ENCODE results near the gene RALGAPA2. TPM values are rescaled to one million over a fixed set of nuclear protein-coding genes. Genes with fewer than 3 reads are reported as not detected.
"Not testable (repeated sequence)": the region's sequence is repeated elsewhere in the genome, so short reads cannot be mapped to it uniquely, and the experiment has no call there.

Gene RALGAPA2
- total and polyA plus RNA-seq, 8 donors: 34.5 to 79.8 (median 43.1) TPM

DNA sequence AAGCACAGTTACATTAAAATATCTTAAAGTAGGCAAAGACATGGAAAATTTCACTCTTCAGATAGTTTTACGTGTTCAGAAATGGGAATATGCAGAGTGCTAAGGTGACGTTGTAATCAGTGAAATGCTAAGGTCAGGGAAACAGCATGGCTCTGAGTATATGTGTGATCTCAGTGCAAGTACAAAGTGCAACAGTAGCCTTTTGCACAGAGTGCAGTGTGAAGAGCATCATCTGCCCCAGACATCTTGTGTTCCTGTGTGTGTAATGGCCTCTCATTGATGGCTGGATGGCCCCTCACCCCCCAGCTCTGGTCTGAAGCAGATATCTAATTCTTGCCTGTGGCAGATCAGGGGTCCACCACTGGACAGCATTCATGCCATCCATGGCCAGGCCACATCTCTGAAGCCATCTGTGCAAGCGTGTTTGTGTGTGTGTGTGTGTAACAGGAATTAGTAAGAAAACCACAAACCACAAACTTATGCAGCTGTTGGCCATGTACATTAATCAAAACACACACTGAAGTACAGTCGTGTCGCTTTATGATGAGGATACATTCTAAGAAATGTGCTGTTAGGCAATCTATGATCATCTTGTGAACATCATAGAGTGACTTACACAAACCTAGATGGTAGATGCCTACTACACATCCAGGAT, 165.1 kb downstream of the RALGAPA2 start:
- H3K9me3 ChIP-seq: no peaks in the 10 kb centered on the region
- peaks cover 0 to 36% of the 10 kb centered on the region in 2 donors for H3K36me3 ChIP-seq
- no peak overlapping the region for H3K27ac ChIP-seq
- TF ChIP-seq, protein P1, sequence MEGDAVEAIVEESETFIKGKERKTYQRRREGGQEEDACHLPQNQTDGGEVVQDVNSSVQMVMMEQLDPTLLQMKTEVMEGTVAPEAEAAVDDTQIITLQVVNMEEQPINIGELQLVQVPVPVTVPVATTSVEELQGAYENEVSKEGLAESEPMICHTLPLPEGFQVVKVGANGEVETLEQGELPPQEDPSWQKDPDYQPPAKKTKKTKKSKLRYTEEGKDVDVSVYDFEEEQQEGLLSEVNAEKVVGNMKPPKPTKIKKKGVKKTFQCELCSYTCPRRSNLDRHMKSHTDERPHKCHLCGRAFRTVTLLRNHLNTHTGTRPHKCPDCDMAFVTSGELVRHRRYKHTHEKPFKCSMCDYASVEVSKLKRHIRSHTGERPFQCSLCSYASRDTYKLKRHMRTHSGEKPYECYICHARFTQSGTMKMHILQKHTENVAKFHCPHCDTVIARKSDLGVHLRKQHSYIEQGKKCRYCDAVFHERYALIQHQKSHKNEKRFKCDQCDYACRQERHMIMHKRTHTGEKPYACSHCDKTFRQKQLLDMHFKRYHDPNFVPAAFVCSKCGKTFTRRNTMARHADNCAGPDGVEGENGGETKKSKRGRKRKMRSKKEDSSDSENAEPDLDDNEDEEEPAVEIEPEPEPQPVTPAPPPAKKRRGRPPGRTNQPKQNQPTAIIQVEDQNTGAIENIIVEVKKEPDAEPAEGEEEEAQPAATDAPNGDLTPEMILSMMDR (IDR thresholded peaks at IDR 0.05): no peak
- intact Hi-C loops (cut with DNase I): no loop called here
- H3K4me3 ChIP-seq: no peak overlapping the region
- ATAC-seq (no peak), DNase-seq (no peak)
- H3K4me1 ChIP-seq: no peaks in the 10 kb centered on the region
- no peaks in the 10 kb centered on the region for H3K27me3 ChIP-seq

DNA sequence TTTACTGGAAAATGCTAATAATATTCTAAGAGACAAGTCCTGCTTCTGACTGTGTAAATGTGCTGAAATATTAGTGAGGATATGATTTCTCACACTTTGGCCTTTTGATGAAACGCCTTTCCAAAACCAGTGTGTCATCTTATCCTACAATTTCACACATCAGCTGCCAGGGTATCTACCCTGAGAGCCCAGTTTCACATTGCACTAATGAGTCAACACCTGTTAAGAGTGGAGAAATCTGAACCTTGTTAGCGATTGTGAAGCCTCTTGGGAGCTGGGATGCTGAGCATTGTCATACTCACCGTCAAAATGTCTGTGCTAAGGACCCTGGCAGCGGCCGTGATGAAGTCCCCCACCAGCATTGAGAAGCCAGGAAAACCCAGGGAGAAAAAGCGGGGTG, 166.0 kb downstream of the RALGAPA2 start:
- no peak for DNase-seq
- H3K4me1 ChIP-seq: no peaks in the 10 kb centered on the region
- H3K36me3 ChIP-seq: peaks cover 0 to 39% of the 10 kb centered on the region in 2 donors
- no peaks in the 10 kb centered on the region for H3K27me3 ChIP-seq
- TF ChIP-seq, protein P1 (IDR thresholded peaks at IDR 0.05): no peak
- H3K4me3 ChIP-seq: no peak overlapping the region
- no peak overlapping the region for H3K27ac ChIP-seq
- intact Hi-C loops (cut with DNase I): no loop called here
- no peak for ATAC-seq
- no peaks in the 10 kb centered on the region for H3K9me3 ChIP-seq

DNA sequence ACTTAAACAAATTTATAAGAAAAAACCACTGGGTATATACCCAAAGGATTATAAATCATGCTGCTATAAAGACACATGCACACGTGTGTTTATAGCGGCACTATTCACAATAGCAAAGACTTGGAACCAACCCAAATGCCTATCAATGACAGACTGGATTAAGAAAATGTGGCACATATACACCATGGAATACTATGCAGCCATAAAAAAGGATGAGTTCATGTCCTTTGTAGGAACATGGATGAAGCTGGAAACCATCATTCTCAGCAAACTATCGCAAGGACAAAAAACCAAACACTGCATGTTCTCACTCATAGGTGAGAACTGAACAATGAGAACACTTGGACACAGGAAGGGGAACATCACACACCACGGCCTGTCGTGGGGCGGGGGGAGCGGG, 169.1 kb downstream of the RALGAPA2 start:
- H3K4me1 ChIP-seq; intact Hi-C loops (cut with DNase I); H3K4me3 ChIP-seq; DNase-seq; H3K27ac ChIP-seq; ATAC-seq; H3K27me3 ChIP-seq; H3K9me3 ChIP-seq: not testable (repeated sequence)
- peaks cover 0 to 53% of the 10 kb centered on the region in 2 donors for H3K36me3 ChIP-seq

DNA sequence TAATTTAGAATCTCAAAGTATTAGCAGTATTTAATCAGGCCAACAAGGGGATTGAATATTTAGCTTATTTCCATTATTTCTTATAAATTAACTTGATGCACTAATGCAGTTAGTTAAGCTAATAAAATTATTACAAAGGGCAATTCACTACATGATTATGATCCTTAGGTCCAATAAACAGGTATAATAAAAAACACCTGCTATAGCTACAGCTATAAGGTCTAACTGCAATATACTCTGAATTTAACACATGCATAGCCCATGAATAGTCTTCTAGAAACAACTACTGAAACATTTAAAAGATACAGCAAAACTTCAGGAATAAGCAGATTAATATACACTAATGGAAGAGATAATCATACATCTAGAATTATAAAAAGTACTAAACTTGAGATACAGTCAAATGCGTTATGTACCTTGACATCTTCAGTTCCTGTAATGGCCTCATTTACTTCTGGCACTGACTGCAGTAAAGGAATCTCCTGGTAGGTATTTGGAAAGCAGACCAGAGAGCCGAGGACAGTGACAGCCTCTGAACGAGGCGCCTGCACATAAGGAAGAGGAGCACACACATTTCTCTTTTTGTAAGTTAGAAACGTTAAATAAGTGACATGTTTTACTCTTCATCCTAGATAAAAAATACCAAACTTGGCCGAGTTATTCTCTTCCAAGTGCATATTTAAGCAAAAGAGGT, 176.1 kb downstream of the RALGAPA2 start:
- intact Hi-C loops (cut with DNase I): no loop called here
- Histone ChIP-seq H3K27me3 (no peaks in the 10 kb centered on the region), H3K27ac (no peak overlapping the region), H3K4me3 (no peak overlapping the region), H3K36me3 (peaks cover 0 to 49% of the 10 kb centered on the region in 2 donors), H3K9me3 (no peaks in the 10 kb centered on the region), H3K4me1 (no peaks in the 10 kb centered on the region)
- ATAC-seq (no peak), DNase-seq (no peak)
- TF ChIP-seq, protein P1 (IDR thresholded peaks at IDR 0.05): no peak

DNA sequence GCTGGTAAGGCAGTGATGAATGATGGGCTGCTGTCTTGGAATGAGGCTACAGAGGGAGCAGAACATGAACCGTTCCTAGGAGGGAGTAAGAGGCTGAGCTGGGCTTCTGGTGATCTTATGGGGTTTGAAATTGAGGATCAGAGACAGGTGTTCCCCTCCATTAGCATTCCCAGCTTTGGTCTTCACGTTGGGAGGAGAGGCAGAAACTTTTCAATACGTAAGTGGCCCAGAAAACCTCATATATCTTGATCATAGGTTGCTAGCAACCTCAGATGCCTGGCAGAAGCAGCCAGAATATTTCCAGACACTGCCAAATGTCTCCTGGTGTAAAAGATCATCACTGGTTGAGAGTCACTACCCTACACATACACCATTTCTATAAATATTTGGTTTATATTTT, 177.4 kb downstream of the RALGAPA2 start:
- intact Hi-C loops (cut with DNase I): no loop called here
- Histone ChIP-seq H3K27me3 (no peaks in the 10 kb centered on the region), H3K4me3 (no peak overlapping the region), H3K36me3 (peaks cover 0 to 58% of the 10 kb centered on the region in 2 donors), H3K9me3 (no peaks in the 10 kb centered on the region), H3K4me1 (no peaks in the 10 kb centered on the region), H3K27ac (no peak overlapping the region)
- DNase-seq: no peak
- TF ChIP-seq, protein P1 (IDR thresholded peaks at IDR 0.05): no peak
- ATAC-seq: no peak
